Natural killer cell (primary cell): ENCODE data around the gene B4GALT1. TPM values are rescaled to one million over a fixed set of nuclear protein-coding genes. Genes with fewer than 3 reads are reported as not detected.

Experiments used
- ATAC-seq, 3 donors: fragments of 150-1000 bp in 2 of 3; fragments of 200-7000 bp in 1 of 3; cut with Tn5 transposase; 1 replicate in 1 of 3; 2 replicates in 2 of 3; pipeline ENCODE4 v1.10.0; 2021; ENCODE audit warnings: mild to moderate bottlenecking in 2 of 3, moderate library complexity in 2 of 3
- DNase-seq, 2 donors: peaks; one replicate each; pipeline versions ENCODE4 v3.0.0 to v3.0.0-alpha.2; 2013 to 2021; ENCODE audit warnings: mixed read lengths in 1 of 2
- H3K27ac ChIP-seq: one replicate; pipeline ENCODE4 v1.5.1; 2013; ENCODE audit warnings: mild to moderate bottlenecking, low read length
- H3K27me3 ChIP-seq: one replicate; pipeline ENCODE4 v1.6.1; 2013; ENCODE audit warnings: low read length; ENCODE audit not compliant: control insufficient read depth, insufficient read depth
- H3K36me3 ChIP-seq: one replicate; pipeline ENCODE4 v1.6.1; 2013; ENCODE audit warnings: low read length; ENCODE audit not compliant: control insufficient read depth, insufficient read depth
- H3K4me1 ChIP-seq: one replicate; pipeline ENCODE4 v1.6.1; 2013; ENCODE audit warnings: low read length; ENCODE audit not compliant: control insufficient read depth, insufficient read depth
- H3K4me3 ChIP-seq: one replicate; pipeline ENCODE4 v1.5.1; 2013; ENCODE audit warnings: low read length
- H3K9me3 ChIP-seq: one replicate; pipeline ENCODE4 v1.6.1; 2013; ENCODE audit warnings: low read length; ENCODE audit not compliant: control insufficient read depth, insufficient read depth
- H3K27ac Mint-ChIP-seq, 2 donors: one replicate each; pipeline ENCODE4 v1.8.0; 2022; ENCODE audit warnings: mild to moderate bottlenecking in 2 of 2, mixed read lengths in 2 of 2, moderate library complexity in 1 of 2
- H3K27me3 Mint-ChIP-seq, 2 donors: one replicate each; pipeline ENCODE4 v1.8.0; 2022; ENCODE audit warnings: low read depth in 2 of 2, mixed read lengths in 2 of 2
- H3K36me3 Mint-ChIP-seq: one replicate; pipeline ENCODE4 v1.8.0; 2022; ENCODE audit warnings: mixed read lengths
- H3K4me1 Mint-ChIP-seq, 2 donors: one replicate each; pipeline ENCODE4 v1.8.0; 2022; ENCODE audit warnings: mixed read lengths in 2 of 2
- H3K4me3 Mint-ChIP-seq: one replicate; pipeline ENCODE4 v1.8.0; 2022; ENCODE audit warnings: mild to moderate bottlenecking, moderate library complexity, mixed read lengths
- H3K9me3 Mint-ChIP-seq, 2 donors: one replicate each; pipeline ENCODE4 v1.8.0; 2022; ENCODE audit warnings: mixed read lengths in 2 of 2
- CTCF ChIP-seq: fragments of 200-600 bp; IDR thresholded peaks from one replicate; pipeline ENCODE4 v1.8.0; 2022; ENCODE audit warnings: antibody characterized with exemption
- WGBS: methylation state at CpG from one replicate; pipeline ENCODE4 v1.1.7; 2013; ENCODE audit warnings: missing lambda C conversion rate; ENCODE audit not compliant: insufficient coverage; 5-methylcytosine and 5-hydroxymethylcytosine counted together
- intact Hi-C: fragments of 100-400 bp; cut with micrococcal nuclease; formaldehyde crosslinking; loops from one replicate; pipeline ENCODE4 v1.14.2; 2022
- total RNA-seq, 4 donors: library from RNA; stranded (reverse); fragments of 120-200 nt in 1 of 4; gene quantifications; one replicate each; pipeline versions ENCODE4 v1.2.3 to v1.2.4, GENCODE V29; 2013 to 2022

B4GALT1 gene
- total RNA-seq, 3 donors from 2014 or later (not counting 1 experiment from before 2014, with no cell fraction given), result 122 to 143 (median 128) TPM

GRCh38 chr9:33182519-33182918 is 15.4 kb upstream of the B4GALT1 start:
- ATAC-seq (no peak), DNase-seq (no peak)
- intact Hi-C loops, result loop anchor here (5.0 kb wide), 1 partner anchor 45 kb away; no protein-coding TSS in a partner anchor
- H3K9me3 ChIP-seq, result no peaks in the 10 kb centered on the region
- no peak overlapping the region for H3K4me3 ChIP-seq
- Mint-ChIP-seq H3K36me3 (no peaks in the 10 kb centered on the region), H3K4me1 (peaks cover 10% of the 10 kb centered on the region in 2 donors), H3K4me3 (no peak overlapping the region), H3K9me3 (no peaks in the 10 kb centered on the region), H3K27ac (no peak overlapping the region), H3K27me3 (no peaks in the 10 kb centered on the region)
- no peaks in the 10 kb centered on the region for H3K27me3 ChIP-seq
- TF ChIP-seq CTCF, result no peak
- H3K4me1 ChIP-seq, result no peaks in the 10 kb centered on the region
- H3K36me3 ChIP-seq, result no peaks in the 10 kb centered on the region
- WGBS, result 100% methylated on average over 1 of the region's 2 CpGs
- H3K27ac ChIP-seq, result no peak overlapping the region

- no peak overlapping the region for H3K27ac ChIP-seq
- H3K27me3 Mint-ChIP-seq, result no peaks in the 10 kb centered on the region
- H3K4me3 Mint-ChIP-seq, result no peak overlapping the region
- ATAC-seq, result peak in 1 of 3 donors; percentile 29
- H3K4me1 ChIP-seq, result no peaks in the 10 kb centered on the region
- no peak for TF ChIP-seq CTCF
- DNase-seq, result no peak
- H3K27me3 ChIP-seq, result no peaks in the 10 kb centered on the region
- no peaks in the 10 kb centered on the region for H3K9me3 ChIP-seq
- intact Hi-C loops, result loop anchor here (5.0 kb wide), 1 partner anchor 47 kb away; no protein-coding TSS in a partner anchor
- H3K36me3 ChIP-seq, result no peaks in the 10 kb centered on the region
- H3K4me1 Mint-ChIP-seq, result peaks cover 9 to 10% of the 10 kb centered on the region in 2 donors
- no peaks in the 10 kb centered on the region for H3K9me3 Mint-ChIP-seq
- H3K36me3 Mint-ChIP-seq, result no peaks in the 10 kb centered on the region
- WGBS, result 91% methylated on average over 7 of the region's 8 CpGs
- no peak overlapping the region for H3K4me3 ChIP-seq
- H3K27ac Mint-ChIP-seq, result no peak overlapping the region
Observed at GRCh38 chr9:33180526-33181184, 13.5 kb upstream of the B4GALT1 start.

GRCh38 chr9:33178972-33179697 is 12.0 kb upstream of the B4GALT1 start:
- Mint-ChIP-seq H3K27me3 (no peaks in the 10 kb centered on the region), H3K36me3 (no peaks in the 10 kb centered on the region), H3K4me3 (no peak overlapping the region), H3K27ac (no peak overlapping the region), H3K4me1 (peaks cover 9 to 10% of the 10 kb centered on the region in 2 donors), H3K9me3 (no peaks in the 10 kb centered on the region)
- Histone ChIP-seq H3K27me3 (no peaks in the 10 kb centered on the region), H3K4me1 (no peaks in the 10 kb centered on the region), H3K27ac (no peak overlapping the region), H3K4me3 (no peak overlapping the region), H3K9me3 (no peaks in the 10 kb centered on the region), H3K36me3 (no peaks in the 10 kb centered on the region)
- intact Hi-C loops, result no loop called here
- TF ChIP-seq CTCF, result no peak
- peak in 1 of 2 donors; percentile 62 for DNase-seq
- peak in 2 of 3 donors; percentile 55 to 69 for ATAC-seq
- 86% methylated on average over 3 of the region's 3 CpGs for WGBS
